Adrenal gland (tissue), 5 donors: Measurements from ENCODE around the gene COMMD1.

Source experiments
- CTCF ChIP-seq, 6 experiments: fragments of 450-650 bp in 4 of 6; fragments of 200-600 bp in 2 of 6; sonication (generic) in 1 of 6; IDR thresholded peaks; 1 replicate in 5 of 6; 2 replicates in 1 of 6; pipeline versions ENCODE4 v1.5.1 to v1.8.0; 2016 to 2021; ENCODE audit warnings: antibody characterized with exemption in 6 of 6, mild to moderate bottlenecking in 2 of 6, moderate library complexity in 1 of 6
- POLR2A ChIP-seq, 2 donors: fragments of 450-650 bp; IDR thresholded peaks; one replicate each; pipeline ENCODE4 v1.6.1; 2017; ENCODE audit warnings: antibody characterized with exemption in 2 of 2, mild to moderate bottlenecking in 2 of 2, moderate library complexity in 1 of 2
- donor health status: DM: no; HTN: no; CAD: no.

DNA sequence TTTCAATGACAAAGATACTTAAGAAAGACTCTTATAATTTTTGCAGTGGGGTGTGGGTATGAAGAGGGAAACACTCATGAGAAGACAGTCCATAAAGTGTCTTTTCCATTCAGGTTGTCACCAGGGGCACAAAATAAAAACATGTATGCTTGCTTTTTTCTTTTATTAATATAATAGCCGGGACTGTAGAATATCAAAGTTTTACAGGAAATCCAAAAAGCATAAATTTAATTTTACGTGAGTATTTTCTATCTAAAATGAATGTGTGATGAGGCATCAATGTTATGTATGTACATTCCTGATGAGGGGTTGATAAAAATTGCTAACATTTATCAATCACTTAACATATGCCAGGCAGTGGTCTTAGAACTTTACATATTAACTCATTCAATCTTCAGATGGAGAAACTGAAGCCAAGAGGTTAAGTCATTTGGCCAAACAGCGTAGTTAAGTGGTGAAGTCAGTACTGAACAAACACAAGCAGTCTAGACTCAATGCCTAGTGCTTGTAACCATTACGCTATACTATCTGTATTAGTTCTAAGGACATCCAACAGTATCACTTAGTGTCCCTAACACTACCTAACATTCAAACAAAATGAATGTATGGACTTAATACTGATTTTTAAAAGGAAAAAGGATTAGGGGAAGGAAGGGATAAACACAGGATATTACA is 27.8 kb upstream of the COMMD1 start:
- TF ChIP-seq CTCF (IDR thresholded peaks at IDR 0.05): no peak
- TF ChIP-seq POLR2A (IDR thresholded peaks at IDR 0.05): no peak
